Bronchial smooth muscle cell (primary cell): ENCODE data around the gene VKORC1L1. TPM values are rescaled to one million over a fixed set of nuclear protein-coding genes. Genes with fewer than 3 reads are reported as not detected.

Experiments used
- total RNA-seq: library from RNA; depleted of rRNA; stranded (reverse); fragments of >200 nt; gene quantifications from 2 replicates; pipeline ENCODE4 v1.2.1, GENCODE V29; 2014

Gene VKORC1L1
- total RNA-seq = 5.1 and 7.1 TPM in 2 replicates

GRCh38 chr7:65872776-65873581 is at the start of gene VKORC1L1:
VKORC1L1 (plus strand) TSS chr7:65873074; CDS start chr7:65873372, 298 bp downstream.

GRCh38 chr7:65981965-65982792 is 109.3 kb downstream of the VKORC1L1 start, which contains the start of gene GUSB:
GUSB (minus strand) TSS chr7:65982213; CDS start chr7:65982183, 30 bp downstream.

Other genes with a start within 250 kb of the VKORC1L1 start
- gene GUSB, start 109.1 kb downstream of the VKORC1L1 start, total RNA-seq = 21.9 and 35.7 TPM in 2 replicates
- 18.8 and 34.8 TPM in 2 replicates for gene ASL, start 202.7 kb downstream of the VKORC1L1 start, total RNA-seq
- 30.6 and 41.3 TPM in 2 replicates for gene CRCP, start 241.8 kb downstream of the VKORC1L1 start, total RNA-seq